ENCODE measurements around the gene CENPP. TPM values are rescaled to one million over a fixed set of nuclear protein-coding genes. Genes with fewer than 3 reads are reported as not detected.

CENPP gene
- total RNA-seq, 4 donors from 2014 or later, result 0.37 to 7.1 (median 3.2) TPM

DNA sequence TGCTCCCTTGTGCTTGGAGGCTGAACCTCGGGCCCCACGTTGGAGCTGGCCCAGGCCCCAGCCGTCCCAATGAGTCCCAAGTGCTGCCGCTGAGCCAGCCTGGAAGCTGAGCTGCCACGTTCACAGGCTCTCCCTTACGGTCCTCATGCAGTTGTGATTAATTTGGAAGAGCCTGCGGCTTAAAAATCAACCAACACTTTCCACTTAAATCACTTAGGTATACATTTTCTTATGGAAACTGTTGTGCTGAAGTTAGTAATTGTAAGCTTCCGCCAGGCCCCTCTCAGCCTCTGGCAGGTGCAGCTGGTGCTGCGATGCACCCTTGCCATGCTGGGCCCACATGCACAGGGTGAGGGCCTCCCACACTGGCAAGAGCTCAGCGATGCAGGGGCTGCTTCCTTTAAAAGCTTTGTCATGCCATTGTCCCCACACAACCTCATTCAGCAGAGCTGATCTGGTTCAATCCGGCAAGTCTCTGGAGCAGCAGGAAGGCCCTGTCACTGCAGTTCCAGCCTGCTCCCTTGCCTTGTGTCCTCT is 283.2 kb downstream of the CENPP start:
- WGBS, 2 donors (ENCODE audit: low coverage in 1 of 2), result 75% methylated on average over 11 of the region's 11 CpGs; no CpG with 5 or more reads in 1 of the 2 donors
- in situ Hi-C loops (cut with MboI; ENCODE audit: low pct_ligation_motif_present in 1 of 4, low pct_unique_long_range_greater_than_20kb in 1 of 4, low sequenced_read_pairs in 3 of 4), result no loop called here
- Histone ChIP-seq H3K27me3 (no peaks in the 10 kb centered on the region), H3K36me3 (no peaks in the 10 kb centered on the region), H3K27ac (peak overlapping the region; percentile 56 to 66 (median 62)), H3K4me1 (peaks cover 4 to 26% (median 10%) of the 10 kb centered on the region in 4 donors), H3K4me3 (no peak overlapping the region), H3K9me3 (no peaks in the 10 kb centered on the region)
- TF ChIP-seq POLR2AphosphoS5 (IDR thresholded peaks at IDR 0.05), result no peak
- no peak for TF ChIP-seq EP300 (IDR thresholded peaks at IDR 0.05; ENCODE audit: low read depth)
- TF ChIP-seq POLR2A (IDR thresholded peaks at IDR 0.05), result no peak
- TF ChIP-seq, protein P1, sequence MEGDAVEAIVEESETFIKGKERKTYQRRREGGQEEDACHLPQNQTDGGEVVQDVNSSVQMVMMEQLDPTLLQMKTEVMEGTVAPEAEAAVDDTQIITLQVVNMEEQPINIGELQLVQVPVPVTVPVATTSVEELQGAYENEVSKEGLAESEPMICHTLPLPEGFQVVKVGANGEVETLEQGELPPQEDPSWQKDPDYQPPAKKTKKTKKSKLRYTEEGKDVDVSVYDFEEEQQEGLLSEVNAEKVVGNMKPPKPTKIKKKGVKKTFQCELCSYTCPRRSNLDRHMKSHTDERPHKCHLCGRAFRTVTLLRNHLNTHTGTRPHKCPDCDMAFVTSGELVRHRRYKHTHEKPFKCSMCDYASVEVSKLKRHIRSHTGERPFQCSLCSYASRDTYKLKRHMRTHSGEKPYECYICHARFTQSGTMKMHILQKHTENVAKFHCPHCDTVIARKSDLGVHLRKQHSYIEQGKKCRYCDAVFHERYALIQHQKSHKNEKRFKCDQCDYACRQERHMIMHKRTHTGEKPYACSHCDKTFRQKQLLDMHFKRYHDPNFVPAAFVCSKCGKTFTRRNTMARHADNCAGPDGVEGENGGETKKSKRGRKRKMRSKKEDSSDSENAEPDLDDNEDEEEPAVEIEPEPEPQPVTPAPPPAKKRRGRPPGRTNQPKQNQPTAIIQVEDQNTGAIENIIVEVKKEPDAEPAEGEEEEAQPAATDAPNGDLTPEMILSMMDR (IDR thresholded peaks at IDR 0.05), result no peak
- intact Hi-C loops (cut with DNase I; ENCODE audit: low total_unique reads), result no loop called here
- DNase-seq, result no peak

DNA sequence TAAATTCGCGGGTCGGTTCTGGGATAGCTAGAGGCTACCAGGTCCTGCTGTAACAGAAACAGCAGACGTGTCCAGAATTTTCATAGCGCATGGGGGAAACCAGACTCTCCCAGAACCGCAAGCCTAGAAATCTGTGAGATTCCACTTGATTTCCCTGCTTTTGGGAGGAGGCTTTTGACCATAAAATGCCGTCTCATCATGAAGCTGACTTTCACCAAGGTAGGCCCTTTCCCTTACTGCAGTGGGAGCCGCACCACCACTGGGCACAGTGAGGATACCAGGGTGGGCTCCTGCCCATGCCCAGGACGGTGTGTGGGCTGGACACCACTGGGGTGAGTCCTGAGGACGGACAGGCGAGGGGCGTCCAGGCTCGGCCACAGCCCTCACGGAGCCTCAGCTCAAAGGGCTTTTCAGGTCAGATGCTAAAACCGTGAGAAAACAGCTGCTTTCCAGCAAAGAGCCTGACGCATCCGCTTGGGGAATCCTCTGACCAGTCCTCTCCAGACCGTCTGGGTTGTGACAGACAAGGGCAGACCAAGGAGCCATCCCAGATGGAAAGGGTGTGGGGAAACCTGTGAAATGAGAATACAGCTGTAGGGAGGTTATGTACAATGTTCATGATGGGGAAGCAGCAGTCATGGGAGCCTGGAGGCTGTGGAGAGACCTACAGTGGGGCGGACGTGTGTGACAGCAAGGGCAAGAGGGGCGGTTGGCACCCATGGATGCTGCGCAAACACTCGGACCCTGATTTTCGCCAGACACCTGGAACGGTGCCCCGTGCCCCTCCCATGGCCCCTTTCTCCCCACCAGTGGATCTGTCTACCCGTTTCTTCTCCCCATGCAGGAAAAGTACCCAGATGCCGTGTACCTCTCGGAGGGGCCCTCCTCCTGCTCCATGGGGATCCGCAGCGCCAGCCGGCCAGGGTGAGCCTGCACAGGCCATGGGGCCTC is 285.0 kb downstream of the CENPP start:
- DNase-seq, result no peak
- intact Hi-C loops (cut with DNase I; ENCODE audit: low total_unique reads), result loop anchor here (10.0 kb wide), 1 partner anchor 106 kb away; no protein-coding TSS in a partner anchor
- in situ Hi-C loops (cut with MboI; ENCODE audit: low pct_ligation_motif_present in 1 of 4, low pct_unique_long_range_greater_than_20kb in 1 of 4, low sequenced_read_pairs in 3 of 4), result no loop called here

DNA sequence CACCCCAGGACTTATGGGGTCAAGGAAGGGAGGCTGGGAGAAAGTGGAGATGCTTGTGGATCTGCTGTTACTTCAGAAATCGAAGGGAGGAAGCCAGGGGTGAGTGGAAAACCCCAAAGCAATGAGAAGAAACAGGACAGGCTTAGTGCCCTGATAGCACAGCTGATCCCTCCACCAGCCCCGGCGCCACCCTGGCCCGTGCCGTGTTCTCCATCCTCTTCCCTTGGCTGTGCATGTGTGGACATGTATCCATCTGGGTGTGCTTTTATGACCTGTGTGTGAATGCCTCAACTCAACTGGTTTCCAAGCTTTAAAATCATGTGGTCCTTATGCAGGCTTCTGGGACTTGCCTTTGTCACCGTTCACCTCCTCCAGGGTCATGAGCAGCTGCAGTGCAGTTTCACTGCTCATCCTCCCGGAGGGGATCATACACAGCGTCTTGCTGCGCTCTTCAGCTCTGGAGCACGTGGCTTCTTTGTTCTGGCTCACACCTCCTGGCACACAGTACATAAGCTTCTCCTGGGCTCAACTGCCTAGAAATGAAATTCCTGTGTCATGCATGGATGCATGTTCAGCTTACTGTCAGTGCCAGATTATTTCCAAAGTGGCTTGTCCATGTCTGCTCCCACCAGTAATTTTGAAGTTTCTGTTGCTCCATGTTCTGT is 286.0 kb downstream of the CENPP start:
- H3K27me3 ChIP-seq, result no peaks in the 10 kb centered on the region
- H3K9me3 ChIP-seq, result no peaks in the 10 kb centered on the region
- TF ChIP-seq, protein P1 (IDR thresholded peaks at IDR 0.05), result no peak
- TF ChIP-seq POLR2AphosphoS5 (IDR thresholded peaks at IDR 0.05) (no peak), POLR2A (IDR thresholded peaks at IDR 0.05) (no peak), EP300 (IDR thresholded peaks at IDR 0.05; ENCODE audit: low read depth) (no peak)
- H3K4me1 ChIP-seq, result peaks cover 4 to 40% (median 10%) of the 10 kb centered on the region in 4 donors
- DNase-seq, result no peak
- H3K27ac ChIP-seq, result peak overlapping the region in 2 of 4 donors; percentile 18 to 65
- 83% methylated on average over 1 to 10 of the region's 10 CpGs for WGBS, 2 donors (ENCODE audit: low coverage in 1 of 2)
- H3K4me3 ChIP-seq, result no peak overlapping the region
- intact Hi-C loops (cut with DNase I; ENCODE audit: low total_unique reads) (loop anchor here (10.0 kb wide), 1 partner anchor 107 kb away; no protein-coding TSS in a partner anchor), in situ Hi-C loops (cut with MboI; ENCODE audit: low pct_ligation_motif_present in 1 of 4, low pct_unique_long_range_greater_than_20kb in 1 of 4, low sequenced_read_pairs in 3 of 4) (no loop called here)
- no peaks in the 10 kb centered on the region for H3K36me3 ChIP-seq

More for the DNA sequence above, 285.0 kb downstream of the CENPP start:
- Histone ChIP-seq H3K9me3 (no peaks in the 10 kb centered on the region), H3K27me3 (no peaks in the 10 kb centered on the region), H3K4me3 (no peak overlapping the region), H3K27ac (peak overlapping the region; percentile 56 to 66 (median 62)), H3K36me3 (no peaks in the 10 kb centered on the region), H3K4me1 (peaks cover 4 to 34% (median 10%) of the 10 kb centered on the region in 4 donors)
- 84 to 89% methylated on average over 3 to 32 of the region's 32 CpGs for WGBS, 2 donors (ENCODE audit: low coverage in 1 of 2)
- TF ChIP-seq POLR2AphosphoS5 (IDR thresholded peaks at IDR 0.05) (peak in 1 of 3 donors; percentile 62), POLR2A (IDR thresholded peaks at IDR 0.05) (no peak)

DNA sequence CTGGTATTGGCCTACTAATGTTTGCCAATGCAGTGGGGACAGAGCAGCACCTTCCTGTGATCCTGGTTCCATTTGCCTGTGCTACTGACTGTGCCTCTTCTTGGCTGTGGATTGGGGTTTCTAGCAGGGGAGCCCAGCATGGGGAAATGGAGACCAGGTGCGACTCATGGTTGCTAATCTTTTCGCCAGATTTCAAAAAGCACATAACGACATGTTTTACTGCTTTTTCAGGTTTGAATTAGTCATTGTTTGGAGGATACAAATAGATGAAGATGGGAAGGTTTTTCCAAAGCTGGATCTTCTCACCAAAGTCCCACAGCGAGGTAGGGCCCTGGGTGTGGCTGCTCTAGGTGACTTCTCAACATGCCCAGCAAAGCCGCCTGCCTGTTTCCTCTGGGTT is 286.5 kb downstream of the CENPP start:
- peaks cover 4 to 44% (median 11%) of the 10 kb centered on the region in 4 donors for H3K4me1 ChIP-seq
- H3K4me3 ChIP-seq, result no peak overlapping the region
- no peaks in the 10 kb centered on the region for H3K9me3 ChIP-seq
- intact Hi-C loops (cut with DNase I; ENCODE audit: low total_unique reads) (loop anchor here (10.0 kb wide), 1 partner anchor 107 kb away; no protein-coding TSS in a partner anchor), in situ Hi-C loops (cut with MboI; ENCODE audit: low pct_ligation_motif_present in 1 of 4, low pct_unique_long_range_greater_than_20kb in 1 of 4, low sequenced_read_pairs in 3 of 4) (no loop called here)
- no peak for DNase-seq
- TF ChIP-seq POLR2A (IDR thresholded peaks at IDR 0.05) (no peak), EP300 (IDR thresholded peaks at IDR 0.05; ENCODE audit: low read depth) (no peak), POLR2AphosphoS5 (IDR thresholded peaks at IDR 0.05) (no peak)
- TF ChIP-seq, protein P1 (IDR thresholded peaks at IDR 0.05), result no peak
- H3K27ac ChIP-seq, result no peak overlapping the region
- H3K36me3 ChIP-seq, result no peaks in the 10 kb centered on the region
- H3K27me3 ChIP-seq, result no peaks in the 10 kb centered on the region
- 89 to 92% methylated on average over 5 of the region's 5 CpGs for WGBS, 2 donors (ENCODE audit: low coverage in 1 of 2)

Data from transverse colon (tissue), 4 donors.